Astrocyte (in vitro differentiated cells and primary cell): ENCODE results near the gene ISLR.

ENCODE experiments used
- CTCF ChIP-seq: IDR thresholded peaks from 2 replicates; pipeline ENCODE4 v1.5.1; 2011; ENCODE audit warnings: low read depth, mild to moderate bottlenecking, inconsistent platforms, low read length, moderate library complexity; ENCODE audit not compliant: insufficient read depth
- EZH2 ChIP-seq: IDR thresholded peaks from 2 replicates; pipeline ENCODE4 v1.6.1; 2012; ENCODE audit warnings: mild to moderate bottlenecking, low read length, inconsistent platforms; ENCODE audit not compliant: insufficient read depth

- no peak for TF ChIP-seq CTCF
- TF ChIP-seq EZH2, result no peak
Measured at GRCh38 chr15:74179101-74179841, 5.8 kb downstream of the ISLR start.
